Spleen (tissue), 7 donors: Measurements from ENCODE around the gene E4F1.

Source experiments
- POLR2A ChIP-seq, 3 donors: fragments of 450-650 bp; IDR thresholded peaks; one replicate each; pipeline ENCODE4 v1.5.1; 2017; ENCODE audit warnings: antibody characterized with exemption in 3 of 3, mild to moderate bottlenecking in 1 of 3
- TF ChIP-seq, protein P1 (sequence below), 11 experiments: fragments of 200-600 bp in 7 of 11; fragments of 450-650 bp in 4 of 11; sonication (generic) in 4 of 11; IDR thresholded peaks in 8 of 11; conservative IDR thresholded peaks in 3 of 11; 1 replicate in 7 of 11; 2 replicates in 4 of 11; pipeline versions ENCODE4 v1.4.0 to v1.8.0; 2016 to 2021; ENCODE audit warnings: antibody characterized with exemption in 11 of 11, inconsistent platforms in 4 of 11, mild to moderate bottlenecking in 1 of 11
- donor health status: DM: no; HTN: no; CAD: no; lungs with moderate emphysema.
- donor health status: DM: no; HTN: no; CAD: no.
- donor health status: DM: no; HTN: no; CAD: no.

DNA sequence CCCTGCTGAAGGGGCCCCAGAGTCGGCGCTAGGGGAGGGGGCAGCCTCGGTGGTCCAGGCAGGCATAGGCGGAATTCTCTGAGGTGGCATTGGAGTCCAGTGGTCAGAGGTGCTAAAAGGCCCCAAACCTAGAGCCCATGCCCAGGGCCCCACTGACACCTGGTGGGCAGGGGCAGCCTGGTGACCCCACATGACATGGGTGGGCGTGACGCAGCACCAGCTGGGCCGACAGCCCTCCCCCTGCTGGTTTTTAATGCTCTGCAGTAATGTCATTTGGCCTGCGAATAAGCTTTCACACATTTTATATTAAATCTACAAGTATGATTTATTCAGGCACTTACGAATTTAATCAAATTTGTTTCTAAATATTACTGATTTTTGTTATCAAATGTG is 46.7 kb downstream of the E4F1 start:
- TF ChIP-seq, protein P1, sequence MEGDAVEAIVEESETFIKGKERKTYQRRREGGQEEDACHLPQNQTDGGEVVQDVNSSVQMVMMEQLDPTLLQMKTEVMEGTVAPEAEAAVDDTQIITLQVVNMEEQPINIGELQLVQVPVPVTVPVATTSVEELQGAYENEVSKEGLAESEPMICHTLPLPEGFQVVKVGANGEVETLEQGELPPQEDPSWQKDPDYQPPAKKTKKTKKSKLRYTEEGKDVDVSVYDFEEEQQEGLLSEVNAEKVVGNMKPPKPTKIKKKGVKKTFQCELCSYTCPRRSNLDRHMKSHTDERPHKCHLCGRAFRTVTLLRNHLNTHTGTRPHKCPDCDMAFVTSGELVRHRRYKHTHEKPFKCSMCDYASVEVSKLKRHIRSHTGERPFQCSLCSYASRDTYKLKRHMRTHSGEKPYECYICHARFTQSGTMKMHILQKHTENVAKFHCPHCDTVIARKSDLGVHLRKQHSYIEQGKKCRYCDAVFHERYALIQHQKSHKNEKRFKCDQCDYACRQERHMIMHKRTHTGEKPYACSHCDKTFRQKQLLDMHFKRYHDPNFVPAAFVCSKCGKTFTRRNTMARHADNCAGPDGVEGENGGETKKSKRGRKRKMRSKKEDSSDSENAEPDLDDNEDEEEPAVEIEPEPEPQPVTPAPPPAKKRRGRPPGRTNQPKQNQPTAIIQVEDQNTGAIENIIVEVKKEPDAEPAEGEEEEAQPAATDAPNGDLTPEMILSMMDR (IDR thresholded peaks at IDR 0.05 in 8 of 11, conservative IDR thresholded peaks at IDR 0.05 in 3 of 11): no peak
- no peak for TF ChIP-seq POLR2A (IDR thresholded peaks at IDR 0.05)
